ENCODE data around the gene NRXN2. TPM values are rescaled to one million over a fixed set of nuclear protein-coding genes. Genes with fewer than 3 reads are reported as not detected.

The NRXN2 gene
- total and polyA plus RNA-seq, 10 of the 15 experiments (the other 5 are each of a cell fraction or from before 2014, with no cell fraction given) = 0.03 to 1.4 (median 0.23) TPM

GRCh38 chr11:64677441-64678023 lies 45.5 kb downstream of the NRXN2 start (continued):
- TF ChIP-seq IRF5 (IDR thresholded peaks at IDR 0.05; ENCODE audit: borderline replicate concordance) = no peak
- no peak for TF ChIP-seq CTCF (IDR thresholded peaks at IDR 0.05 in 2 of 3, conservative IDR thresholded peaks at IDR 0.05 in 1 of 3; ENCODE audit: control insufficient read depth in 2 of 3, extremely low read depth in 1 of 3, insufficient read depth in 1 of 3, low read depth in 3 of 3, low read length in 3 of 3)
- no peak for TF ChIP-seq NR2F1 (conservative IDR thresholded peaks at IDR 0.05)
- no peak for TF ChIP-seq BHLHE40 (IDR thresholded peaks at IDR 0.05; ENCODE audit: borderline replicate concordance in 1 of 2, low read depth in 2 of 2, low read length in 1 of 2)
- no peak for TF ChIP-seq CEBPB (IDR thresholded peaks at IDR 0.05; ENCODE audit: borderline replicate concordance in 1 of 2, low read depth in 2 of 2, low read length in 2 of 2)

- CTCF ChIA-PET = interaction anchor here (1.1 to 5.4 kb wide), 5 partner anchors 11 to 227 kb away, joined by 3 to 79 read pairs (median 9); no protein-coding TSS in a partner anchor
- Histone ChIP-seq H3K79me2 (ENCODE audit: control insufficient read depth, insufficient read depth, low read length) (no peaks in the 10 kb centered on the region), H3K4me1 (ENCODE audit: control insufficient read depth, insufficient read depth, low read length) (peaks cover 28% of the 10 kb centered on the region), H3K27ac (ENCODE audit: control insufficient read depth, insufficient read depth) (no peak overlapping the region), H3K4me2 (ENCODE audit: control insufficient read depth, insufficient read depth) (no peak overlapping the region), H3K36me3 (ENCODE audit: control insufficient read depth in 2 of 2, insufficient read depth in 2 of 2, low read length in 1 of 2) (no peaks in the 10 kb centered on the region), H3K9ac (ENCODE audit: control insufficient read depth, insufficient read depth, low read length) (no peak overlapping the region), H3K27me3 (replicated peaks in 1 of 2; ENCODE audit: control insufficient read depth in 2 of 2, insufficient read depth in 2 of 2, low read length in 1 of 2) (peaks cover 2 to 6% of the 10 kb centered on the region in 2 experiments; a peak in 3 of 4 replicates), H3K4me3 (no peak overlapping the region), H3K9me3 (replicated peaks; ENCODE audit: control insufficient read depth, insufficient read depth, low read length) (no peaks in the 10 kb centered on the region), H4K20me1 (ENCODE audit: control insufficient read depth, insufficient read depth) (no peaks in the 10 kb centered on the region), H2AFZ (ENCODE audit: control insufficient read depth, low read depth, low read length) (no peak overlapping the region)
- DNase-seq (ENCODE audit: low read depth, low spot score) = no peak
- intact Hi-C loops (cut with micrococcal nuclease; ENCODE audit: unreplicated experiment) = no loop called here
- RAD21 ChIA-PET (ENCODE audit: unreplicated experiment) = interaction anchor here (4.5 kb wide), 1 partner anchor 13 kb away, joined by 29 read pairs; no protein-coding TSS in a partner anchor
- BruUV-seq (replicated peaks) = no TSS peak
- no peak for FAIRE-seq
- WGBS (ENCODE audit: insufficient coverage, insufficient replicate concordance, low lambda C conversion rate, missing lambda C conversion rate) = 0% methylated on average over 2 of the region's 2 CpGs
- POLR2A ChIA-PET = no interaction called here
- ATAC-seq = peak; percentile 12
- in situ Hi-C loops (cut with MboI) = no loop called here
- SMC1A ChIA-PET (ENCODE audit: uncharacterized antibody, unreplicated experiment) = interaction anchor here (4.9 kb wide), 1 partner anchor 13 kb away, joined by 30 read pairs; no protein-coding TSS in a partner anchor
- TF ChIP-seq IRF5 (IDR thresholded peaks at IDR 0.05; ENCODE audit: borderline replicate concordance) = no peak
- no peak for TF ChIP-seq CBFB (IDR thresholded peaks at IDR 0.05; ENCODE audit: low read depth)
- no peak for TF ChIP-seq KLF5 (IDR thresholded peaks at IDR 0.05; ENCODE audit: partially characterized antibody)
- TF ChIP-seq KAT2A (conservative IDR thresholded peaks at IDR 0.05; ENCODE audit: control insufficient read depth, low read depth, low read length) = no peak
- no peak for TF ChIP-seq WRNIP1 (IDR thresholded peaks at IDR 0.05; ENCODE audit: borderline replicate concordance, low read depth, low read length)
- no peak for TF ChIP-seq FOXM1 (IDR thresholded peaks at IDR 0.05; ENCODE audit: low read depth, low read length)
- TF ChIP-seq POLR2AphosphoS5 (IDR thresholded peaks at IDR 0.05; ENCODE audit: low read length) = no peak
- no peak for TF ChIP-seq ZNF274 (IDR thresholded peaks at IDR 0.05; ENCODE audit: insufficient read depth, insufficient read length)
- no peak for TF ChIP-seq NFYB (IDR thresholded peaks at IDR 0.05; ENCODE audit: insufficient read depth, low read depth, low read length)
- no peak for TF ChIP-seq POU2F2 (IDR thresholded peaks at IDR 0.05; ENCODE audit: borderline replicate concordance, low read depth, low read length)
- no peak for TF ChIP-seq SIN3A (IDR thresholded peaks at IDR 0.05; ENCODE audit: low read depth, low read length)
- TF ChIP-seq POLR2A (IDR thresholded peaks at IDR 0.05; ENCODE audit: low read depth, low read length) = no peak
- TF ChIP-seq PML (IDR thresholded peaks at IDR 0.05; ENCODE audit: low read length) = no peak
- no peak for TF ChIP-seq SMAD1 (IDR thresholded peaks at IDR 0.05; ENCODE audit: low read depth, partially characterized antibody)
- no peak for TF ChIP-seq CHD1 (IDR thresholded peaks at IDR 0.05; ENCODE audit: low read depth, low read length)
Observed at GRCh38 chr11:64676261-64676615, 46.8 kb downstream of the NRXN2 start.
